CD4-positive, alpha-beta T cell (primary cell): Measurements from ENCODE around the gene DUOX1. TPM values are rescaled to one million over a fixed set of nuclear protein-coding genes. Genes with fewer than 3 reads are reported as not detected.
"Not testable (repeated sequence)": the region's sequence is repeated elsewhere in the genome, so short reads cannot be mapped to it uniquely, and the experiment has no call there.

Experiments used
- ATAC-seq: fragments of 200-7000 bp; cut with Tn5 transposase; one replicate; pipeline ENCODE4 v1.10.0; 2022; ENCODE audit warnings: mild to moderate bottlenecking; ENCODE audit not compliant: poor library complexity
- CTCF ChIA-PET: fragments of 350-600 bp; sonication (Branson Sonifier 250); formaldehyde crosslinking; loops from one replicate; lab custom pipeline; 2021; ENCODE audit warnings: antibody characterized with exemption, inconsistent platforms; lab: Charles Lee
- POLR2A ChIA-PET: fragments of 350-600 bp; sonication (Branson Sonifier 250); formaldehyde crosslinking; loops from one replicate; lab custom pipeline; 2021; ENCODE audit warnings: antibody characterized with exemption, inconsistent platforms; lab: Charles Lee
- DNase-seq, 14 experiments: peaks; one replicate each; pipeline ENCODE4 v3.0.0-alpha.2; 2013 to 2020; ENCODE audit warnings: mixed read lengths in 2 of 14
- H3K27ac ChIP-seq, 2 donors: one replicate each; pipeline versions ENCODE4 v1.5.1 to v1.7.0; 2013; ENCODE audit warnings: low read length in 2 of 2, low read depth in 1 of 2, mild to moderate bottlenecking in 1 of 2
- H3K27me3 ChIP-seq, 2 experiments: 1 replicate in 1 of 2; 2 replicates in 1 of 2; pipeline versions ENCODE4 v1.6.1 to v1.7.0; 2013; ENCODE audit warnings: low read length in 2 of 2, control low read depth in 1 of 2, mild to moderate bottlenecking in 1 of 2, moderate library complexity in 1 of 2; ENCODE audit not compliant: insufficient read depth in 2 of 2, control insufficient read depth in 1 of 2
- H3K36me3 ChIP-seq: one replicate; pipeline ENCODE4 v1.6.1; 2013; ENCODE audit warnings: low read length, control low read depth; ENCODE audit not compliant: insufficient read depth
- H3K4me1 ChIP-seq: one replicate; pipeline ENCODE4 v1.6.1; 2013; ENCODE audit warnings: low read length, control low read depth; ENCODE audit not compliant: insufficient read depth
- H3K4me3 ChIP-seq: one replicate; pipeline ENCODE4 v1.5.1; 2013; ENCODE audit warnings: mild to moderate bottlenecking, low read length, moderate library complexity
- H3K9me3 ChIP-seq, 2 experiments: 1 replicate in 1 of 2; 2 replicates in 1 of 2; pipeline versions ENCODE4 v1.6.1 to v1.7.0; 2013; ENCODE audit warnings: low read length in 2 of 2, mild to moderate bottlenecking in 2 of 2, control low read depth in 1 of 2, moderate library complexity in 1 of 2; ENCODE audit not compliant: control insufficient read depth in 1 of 2, insufficient read depth in 1 of 2
- H3K27ac Mint-ChIP-seq: one replicate; pipeline ENCODE4 v1.8.0; 2020; ENCODE audit warnings: mixed read lengths
- H3K27me3 Mint-ChIP-seq: one replicate; pipeline ENCODE4 v1.8.0; 2021; ENCODE audit warnings: mixed read lengths
- H3K36me3 Mint-ChIP-seq: one replicate; pipeline ENCODE4 v1.8.0; 2021; ENCODE audit warnings: low read depth, mixed read lengths
- H3K4me1 Mint-ChIP-seq: one replicate; pipeline ENCODE4 v1.8.0; 2021; ENCODE audit warnings: low read depth, mixed read lengths
- H3K4me3 Mint-ChIP-seq: one replicate; pipeline ENCODE4 v1.8.0; 2020; ENCODE audit warnings: mild to moderate bottlenecking, mixed read lengths
- H3K9me3 Mint-ChIP-seq: one replicate; pipeline ENCODE4 v1.8.0; 2020; ENCODE audit warnings: mixed read lengths
- intact Hi-C, 2 experiments: fragments of 100-400 bp; cut with DNase I in 1 of 2; cut with micrococcal nuclease in 1 of 2; formaldehyde crosslinking; loops; one replicate each; pipeline versions ENCODE4 v1.15.1 to v1.9.0; 2023 to 2025; cut with DNase I, micrococcal nuclease
- total RNA-seq, 174 experiments: library from RNA in 2 of 174; stranded (reverse) in 2 of 174; gene quantifications; one replicate each; pipeline ENCODE4 v1.2.3 and lab custom pipeline; 2021 to 2026
- TF ChIP-seq, protein P1 (sequence below): fragments of 200-600 bp; IDR thresholded peaks from one replicate; pipeline ENCODE4 v1.8.0; 2022; ENCODE audit warnings: antibody characterized with exemption, mild to moderate bottlenecking

DUOX1 gene
- total RNA-seq, 2 experiments from 2014 or later, result 0.17 to 0.25 TPM

DNA sequence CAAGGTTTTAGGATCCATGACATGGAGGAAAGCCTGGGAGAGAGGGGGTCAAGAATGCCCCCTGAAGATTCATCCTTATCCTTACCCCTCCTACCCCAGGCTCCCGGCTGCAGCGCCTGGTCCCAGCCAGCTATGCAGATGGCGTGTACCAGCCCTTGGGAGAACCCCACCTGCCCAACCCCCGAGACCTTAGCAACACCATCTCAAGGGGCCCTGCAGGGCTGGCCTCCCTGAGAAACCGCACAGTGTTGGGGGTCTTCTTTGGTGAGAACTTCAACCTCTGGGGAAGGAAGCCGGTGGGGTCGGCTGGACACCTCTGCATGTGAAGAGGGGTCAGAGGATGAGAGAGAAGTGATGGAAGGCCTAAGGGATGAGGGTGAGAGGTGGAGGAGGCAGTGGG is 4.3 kb downstream of the DUOX1 start:
- no peak for DNase-seq
- ChIA-PET POLR2A (interaction anchor here (1.5 kb wide), 1 partner anchor 30 kb away, joined by 4 read pairs; no protein-coding TSS in a partner anchor), CTCF (interaction anchor here (2.9 kb wide), 1 partner anchor 16 kb away, joined by 9 read pairs; no protein-coding TSS in a partner anchor)
- no peak overlapping the region for H3K27ac Mint-ChIP-seq
- H3K36me3 Mint-ChIP-seq, result no peaks in the 10 kb centered on the region
- H3K4me1 Mint-ChIP-seq, result peaks cover 16% of the 10 kb centered on the region
- Histone ChIP-seq H3K4me3 (no peak overlapping the region), H3K36me3 (no peaks in the 10 kb centered on the region), H3K4me1 (peaks cover 29% of the 10 kb centered on the region), H3K9me3 (peaks cover 0 to 4% of the 10 kb centered on the region in 2 experiments), H3K27ac (no peak overlapping the region), H3K27me3 (peaks cover 47 to 49% of the 10 kb centered on the region in 2 experiments)
- H3K4me3 Mint-ChIP-seq, result peak overlapping the region; percentile 78
- H3K9me3 Mint-ChIP-seq, result no peaks in the 10 kb centered on the region
- peaks cover 66% of the 10 kb centered on the region for H3K27me3 Mint-ChIP-seq
- ATAC-seq, result no peak
- TF ChIP-seq, protein P1, sequence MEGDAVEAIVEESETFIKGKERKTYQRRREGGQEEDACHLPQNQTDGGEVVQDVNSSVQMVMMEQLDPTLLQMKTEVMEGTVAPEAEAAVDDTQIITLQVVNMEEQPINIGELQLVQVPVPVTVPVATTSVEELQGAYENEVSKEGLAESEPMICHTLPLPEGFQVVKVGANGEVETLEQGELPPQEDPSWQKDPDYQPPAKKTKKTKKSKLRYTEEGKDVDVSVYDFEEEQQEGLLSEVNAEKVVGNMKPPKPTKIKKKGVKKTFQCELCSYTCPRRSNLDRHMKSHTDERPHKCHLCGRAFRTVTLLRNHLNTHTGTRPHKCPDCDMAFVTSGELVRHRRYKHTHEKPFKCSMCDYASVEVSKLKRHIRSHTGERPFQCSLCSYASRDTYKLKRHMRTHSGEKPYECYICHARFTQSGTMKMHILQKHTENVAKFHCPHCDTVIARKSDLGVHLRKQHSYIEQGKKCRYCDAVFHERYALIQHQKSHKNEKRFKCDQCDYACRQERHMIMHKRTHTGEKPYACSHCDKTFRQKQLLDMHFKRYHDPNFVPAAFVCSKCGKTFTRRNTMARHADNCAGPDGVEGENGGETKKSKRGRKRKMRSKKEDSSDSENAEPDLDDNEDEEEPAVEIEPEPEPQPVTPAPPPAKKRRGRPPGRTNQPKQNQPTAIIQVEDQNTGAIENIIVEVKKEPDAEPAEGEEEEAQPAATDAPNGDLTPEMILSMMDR, result no peak
- intact Hi-C loops, result no loop called here

DNA sequence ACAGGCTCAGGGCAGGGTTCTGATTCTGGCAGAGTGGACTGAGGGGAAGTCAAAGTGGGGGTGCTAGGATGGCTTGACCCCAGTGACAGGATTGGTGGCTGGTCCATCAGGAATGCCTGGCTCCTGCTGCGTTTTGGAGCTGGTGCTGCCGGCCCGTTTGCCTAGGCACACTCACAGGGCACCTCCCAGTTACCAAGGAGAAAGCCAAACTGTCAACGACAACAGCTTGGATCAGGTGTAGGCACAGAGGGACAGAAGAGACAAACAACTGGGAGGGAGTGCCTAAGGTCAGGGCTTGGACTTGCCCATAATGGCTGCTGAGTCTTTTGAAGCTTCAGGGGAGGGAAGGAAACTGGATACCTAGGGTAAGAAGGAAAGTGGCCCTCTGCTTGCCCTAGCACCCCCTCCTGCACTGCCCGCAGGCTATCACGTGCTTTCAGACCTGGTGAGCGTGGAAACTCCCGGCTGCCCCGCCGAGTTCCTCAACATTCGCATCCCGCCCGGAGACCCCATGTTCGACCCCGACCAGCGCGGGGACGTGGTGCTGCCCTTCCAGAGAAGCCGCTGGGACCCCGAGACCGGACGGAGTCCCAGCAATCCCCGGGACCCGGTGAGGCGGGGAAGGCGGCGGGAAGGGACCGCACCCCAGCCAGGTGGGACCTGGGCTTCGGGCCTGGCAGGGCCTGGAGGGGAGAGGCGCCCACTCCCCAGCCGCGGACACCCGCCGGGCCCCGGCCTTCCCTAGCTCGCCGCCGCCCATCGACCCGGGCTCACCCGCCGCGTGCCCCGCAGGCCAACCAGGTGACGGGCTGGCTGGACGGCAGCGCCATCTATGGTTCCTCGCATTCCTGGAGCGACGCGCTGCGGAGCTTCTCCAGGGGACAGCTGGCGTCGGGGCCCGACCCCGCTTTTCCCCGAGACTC is 5.1 kb downstream of the DUOX1 start:
- DNase-seq, result peak in 6 of 14 experiments; percentile 16 to 55 (median 34)

DNA sequence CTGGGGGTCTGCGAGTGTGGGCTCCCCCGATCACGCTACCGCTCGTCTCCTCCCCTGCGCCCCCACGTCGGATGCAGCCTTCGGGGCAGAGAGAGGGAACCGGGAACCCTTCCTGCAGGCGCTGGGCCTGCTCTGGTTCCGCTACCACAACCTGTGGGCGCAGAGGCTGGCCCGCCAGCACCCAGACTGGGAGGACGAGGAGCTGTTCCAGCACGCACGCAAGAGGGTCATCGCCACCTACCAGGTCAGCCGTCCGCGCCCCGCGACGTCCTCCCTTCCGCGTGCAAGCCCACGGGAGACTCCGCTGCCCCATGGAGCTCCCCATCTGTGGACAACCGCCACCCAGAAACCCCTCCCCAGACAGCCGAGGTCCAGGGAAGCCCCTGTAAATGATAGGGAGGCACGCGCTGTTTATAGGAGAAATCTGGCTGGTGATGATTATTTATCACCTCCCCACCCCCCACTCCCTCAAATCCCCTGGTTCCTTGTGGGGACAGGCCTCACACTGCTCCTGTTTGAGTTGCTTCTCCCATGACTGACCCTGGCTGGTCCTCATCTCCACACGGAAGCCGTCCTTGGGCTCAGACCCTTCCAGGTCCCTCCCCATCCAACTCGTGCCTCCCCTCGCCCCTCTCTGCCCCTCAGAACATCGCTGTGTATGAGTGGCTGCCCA is 6.0 kb downstream of the DUOX1 start:
- H3K9me3 ChIP-seq, H3K27ac ChIP-seq, intact Hi-C loops, H3K4me3 ChIP-seq, H3K27ac Mint-ChIP-seq, H3K36me3 Mint-ChIP-seq, H3K36me3 ChIP-seq, POLR2A ChIA-PET, H3K9me3 Mint-ChIP-seq, DNase-seq: not testable (repeated sequence)
- peaks cover 32 to 36% of the 10 kb centered on the region in 2 experiments for H3K27me3 ChIP-seq
- CTCF ChIA-PET, result interaction anchor here (1.1 to 2.9 kb wide), 2 partner anchors 10 to 18 kb away, joined by 3 to 9 read pairs; no protein-coding TSS in a partner anchor
- Mint-ChIP-seq H3K27me3 (peaks cover 57% of the 10 kb centered on the region), H3K4me3 (peak overlapping the region; percentile 48), H3K4me1 (peaks cover 16% of the 10 kb centered on the region)
- peak; percentile 17 for ATAC-seq
- peaks cover 18% of the 10 kb centered on the region for H3K4me1 ChIP-seq

More for the DNA sequence above, 5.1 kb downstream of the DUOX1 start:
- TF ChIP-seq, protein P1, result no peak
- H3K27me3 Mint-ChIP-seq, result peaks cover 65% of the 10 kb centered on the region
- POLR2A ChIA-PET, result interaction anchor here (1.5 kb wide), 1 partner anchor 29 kb away, joined by 4 read pairs; no protein-coding TSS in a partner anchor
- Histone ChIP-seq H3K27me3 (peaks cover 39 to 41% of the 10 kb centered on the region in 2 experiments), H3K9me3 (no peaks in the 10 kb centered on the region), H3K27ac (no peak overlapping the region), H3K4me1 (peaks cover 20% of the 10 kb centered on the region), H3K36me3 (no peaks in the 10 kb centered on the region), H3K4me3 (peak overlapping the region; percentile 31)
- H3K9me3 Mint-ChIP-seq, result no peaks in the 10 kb centered on the region
- ATAC-seq, result peak; percentile 71
- intact Hi-C loops, result no loop called here
- peak overlapping the region; percentile 78 for H3K4me3 Mint-ChIP-seq
- CTCF ChIA-PET, result interaction anchor here (1.1 to 2.9 kb wide), 2 partner anchors 9 to 17 kb away, joined by 3 to 9 read pairs; no protein-coding TSS in a partner anchor
- peaks cover 16% of the 10 kb centered on the region for H3K4me1 Mint-ChIP-seq
- H3K27ac Mint-ChIP-seq, result no peak overlapping the region
- H3K36me3 Mint-ChIP-seq, result no peaks in the 10 kb centered on the region
